GM11168 (cell line): ENCODE data around the gene NFAT5.

Experiments
- in situ Hi-C: fragments of 300-500 bp; cut with MboI; formaldehyde crosslinking; loops from one replicate; pipeline ENCODE4 v1.12.0; 2022; ENCODE audit warnings: low sequenced_read_pairs; ENCODE audit not compliant: unreplicated experiment

Gene NFAT5

GRCh38 chr16:69590590-69590989 lies 24.8 kb downstream of the NFAT5 start:
- in situ Hi-C loops: no loop called here

- in situ Hi-C loops: no loop called here
These were observed 28.0 kb downstream of the NFAT5 start for GRCh38 chr16:69593751-69594255.

- in situ Hi-C loops: no loop called here
These were observed 29.6 kb downstream of the NFAT5 start for GRCh38 chr16:69595127-69596036.

GRCh38 chr16:69596801-69597200 lies 31.0 kb downstream of the NFAT5 start:
- in situ Hi-C loops: no loop called here

GRCh38 chr16:69598045-69598444 lies 32.3 kb downstream of the NFAT5 start:
- in situ Hi-C loops: no loop called here

GRCh38 chr16:69599731-69600130 lies 34.0 kb downstream of the NFAT5 start:
- in situ Hi-C loops: no loop called here

GRCh38 chr16:69600202-69600601 lies 34.4 kb downstream of the NFAT5 start:
- in situ Hi-C loops: no loop called here

GRCh38 chr16:69601250-69601649 lies 35.5 kb downstream of the NFAT5 start:
- in situ Hi-C loops: no loop called here

- in situ Hi-C loops: no loop called here
These were observed 41.2 kb downstream of the NFAT5 start for GRCh38 chr16:69606985-69607384.

- in situ Hi-C loops: no loop called here
These were observed 41.9 kb downstream of the NFAT5 start for GRCh38 chr16:69607674-69608073.

- in situ Hi-C loops: no loop called here
These were observed 44.6 kb downstream of the NFAT5 start for GRCh38 chr16:69610356-69610755.

- in situ Hi-C loops: no loop called here
These were observed 45.4 kb downstream of the NFAT5 start for GRCh38 chr16:69611103-69611640.

- in situ Hi-C loops: no loop called here
These were observed 47.8 kb downstream of the NFAT5 start for GRCh38 chr16:69613378-69614154.

GRCh38 chr16:69615528-69615927 lies 49.8 kb downstream of the NFAT5 start:
- in situ Hi-C loops: no loop called here

GRCh38 chr16:69616082-69616481 lies 50.3 kb downstream of the NFAT5 start:
- in situ Hi-C loops: no loop called here

GRCh38 chr16:69618307-69618706 lies 52.5 kb downstream of the NFAT5 start:
- in situ Hi-C loops: no loop called here

- in situ Hi-C loops: no loop called here
These were observed 53.0 kb downstream of the NFAT5 start for GRCh38 chr16:69618721-69619120.

- in situ Hi-C loops: no loop called here
These were observed 53.7 kb downstream of the NFAT5 start for GRCh38 chr16:69619514-69619913.

- in situ Hi-C loops: no loop called here
These were observed 54.8 kb downstream of the NFAT5 start for GRCh38 chr16:69620573-69620972.

GRCh38 chr16:69621225-69621624 lies 55.5 kb downstream of the NFAT5 start:
- in situ Hi-C loops: no loop called here

- in situ Hi-C loops: no loop called here
These were observed 60.5 kb downstream of the NFAT5 start for GRCh38 chr16:69626256-69626655.
